ENCODE data around the gene OTUD7B.

OTUD7B gene

GRCh38 chr1:149914545-149914944 is 96.0 kb downstream of the OTUD7B start:
- TF ChIP-seq SIN3A (IDR thresholded peaks at IDR 0.05; ENCODE audit: borderline replicate concordance, insufficient read depth, low read length) (no peak), FOXP2 (optimal IDR thresholded peaks at IDR 0.05; ENCODE audit: borderline replicate concordance, extremely low read depth, extremely low read length, insufficient read depth) (no peak), TAF1 (IDR thresholded peaks at IDR 0.05; ENCODE audit: borderline replicate concordance, insufficient read depth, low read length) (no peak)

- TF ChIP-seq REST (IDR thresholded peaks at IDR 0.05; ENCODE audit: insufficient read depth in 1 of 2, low read depth in 2 of 2, low read length in 2 of 2) (no peak), SIN3A (IDR thresholded peaks at IDR 0.05; ENCODE audit: borderline replicate concordance, insufficient read depth, low read length) (no peak), TAF1 (IDR thresholded peaks at IDR 0.05; ENCODE audit: borderline replicate concordance, insufficient read depth, low read length) (no peak), FOXP2 (optimal IDR thresholded peaks at IDR 0.05; ENCODE audit: borderline replicate concordance, extremely low read depth, extremely low read length, insufficient read depth) (no peak), POLR2AphosphoS5 (IDR thresholded peaks at IDR 0.05; ENCODE audit: low read depth, low read length) (no peak)
Measured at GRCh38 chr1:149906570-149907075, 103.9 kb downstream of the OTUD7B start.

- TF ChIP-seq POLR2AphosphoS5 (IDR thresholded peaks at IDR 0.05; ENCODE audit: low read depth, low read length): no peak
- no peak for TF ChIP-seq SIN3A (IDR thresholded peaks at IDR 0.05; ENCODE audit: borderline replicate concordance, insufficient read depth, low read length)
- no peak for TF ChIP-seq REST (IDR thresholded peaks at IDR 0.05; ENCODE audit: insufficient read depth in 1 of 2, low read depth in 2 of 2, low read length in 2 of 2)
- TF ChIP-seq FOXP2 (optimal IDR thresholded peaks at IDR 0.05; ENCODE audit: borderline replicate concordance, extremely low read depth, extremely low read length, insufficient read depth): no peak
- TF ChIP-seq TAF1 (IDR thresholded peaks at IDR 0.05; ENCODE audit: borderline replicate concordance, insufficient read depth, low read length): no peak
Measured at GRCh38 chr1:149903836-149904491, 106.6 kb downstream of the OTUD7B start.

- peak; percentile 93 for TF ChIP-seq POLR2AphosphoS5 (IDR thresholded peaks at IDR 0.05; ENCODE audit: low read depth, low read length)
- no peak for TF ChIP-seq REST (IDR thresholded peaks at IDR 0.05; ENCODE audit: insufficient read depth in 1 of 2, low read depth in 2 of 2, low read length in 2 of 2)
- peak; percentile 75 for TF ChIP-seq FOXP2 (optimal IDR thresholded peaks at IDR 0.05; ENCODE audit: borderline replicate concordance, extremely low read depth, extremely low read length, insufficient read depth)
- peak; percentile 65; the same call in 1 of the 2 replicates for TF ChIP-seq TAF1 (IDR thresholded peaks at IDR 0.05; ENCODE audit: borderline replicate concordance, insufficient read depth, low read length)
- 0 out of 2 replicates have a peak, but pooled peaks have one; percentile 10 for TF ChIP-seq SIN3A (IDR thresholded peaks at IDR 0.05; ENCODE audit: borderline replicate concordance, insufficient read depth, low read length)
Measured at GRCh38 chr1:149899460-149900284, 110.9 kb downstream of the OTUD7B start, which contains the start of gene BOLA1. TSS of gene BOLA1 (plus strand) at chr1:149899568. CDS start at chr1:149900060, 492 bp downstream.

GRCh38 chr1:149896575-149896974 is 114.0 kb downstream of the OTUD7B start:
- TF ChIP-seq POLR2AphosphoS5 (IDR thresholded peaks at IDR 0.05; ENCODE audit: low read depth, low read length): no peak
- TF ChIP-seq SIN3A (IDR thresholded peaks at IDR 0.05; ENCODE audit: borderline replicate concordance, insufficient read depth, low read length): no peak
- no peak for TF ChIP-seq TAF1 (IDR thresholded peaks at IDR 0.05; ENCODE audit: borderline replicate concordance, insufficient read depth, low read length)
- TF ChIP-seq FOXP2 (optimal IDR thresholded peaks at IDR 0.05; ENCODE audit: borderline replicate concordance, extremely low read depth, extremely low read length, insufficient read depth): no peak
- TF ChIP-seq REST (IDR thresholded peaks at IDR 0.05; ENCODE audit: insufficient read depth in 1 of 2, low read depth in 2 of 2, low read length in 2 of 2): no peak

All from PFSK-1 (cell line).